ACHN (cell line): ENCODE results near the gene DGCR2.
"Not testable (repeated sequence)": the region's sequence is repeated elsewhere in the genome, so short reads cannot be mapped to it uniquely, and the experiment has no call there.

Source experiments
- DNase-seq: peaks from one replicate; pipeline ENCODE4 v3.0.0-alpha.2; 2015
- in situ Hi-C: cut with HindIII; loops from 2 replicates; pipeline ENCODE4 v1.10.0; 2017; ENCODE audit warnings: low sequenced_read_pairs, low pct_ligation_motif_present, low pct_unique_long_range_greater_than_20kb

The DGCR2 gene

DNA sequence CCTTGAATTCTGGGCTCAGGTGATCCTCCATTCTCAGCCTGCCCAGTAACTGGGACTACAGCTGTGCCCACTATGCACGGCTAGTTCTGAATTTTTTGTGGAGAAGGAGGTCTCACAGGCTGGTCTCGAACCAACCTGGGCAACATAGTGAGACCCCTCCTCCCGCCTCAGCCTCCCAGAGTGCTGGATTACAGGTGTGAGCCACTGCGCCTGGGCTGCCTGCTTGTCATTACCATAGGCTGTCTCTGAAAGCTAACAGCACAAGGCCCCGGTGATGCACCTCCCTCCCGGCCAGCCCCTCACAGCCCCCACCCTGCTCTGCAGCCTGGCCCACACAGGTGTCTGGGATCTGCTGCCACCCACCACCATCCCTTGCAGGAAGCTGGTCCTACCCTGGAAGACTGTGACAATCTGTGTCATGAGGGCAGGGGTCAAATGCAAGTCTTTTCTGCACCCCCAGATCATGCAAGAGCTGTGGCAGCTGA, 82.4 kb downstream of the DGCR2 start:
- in situ Hi-C loops, result no loop called here
- no peak for DNase-seq

DNA sequence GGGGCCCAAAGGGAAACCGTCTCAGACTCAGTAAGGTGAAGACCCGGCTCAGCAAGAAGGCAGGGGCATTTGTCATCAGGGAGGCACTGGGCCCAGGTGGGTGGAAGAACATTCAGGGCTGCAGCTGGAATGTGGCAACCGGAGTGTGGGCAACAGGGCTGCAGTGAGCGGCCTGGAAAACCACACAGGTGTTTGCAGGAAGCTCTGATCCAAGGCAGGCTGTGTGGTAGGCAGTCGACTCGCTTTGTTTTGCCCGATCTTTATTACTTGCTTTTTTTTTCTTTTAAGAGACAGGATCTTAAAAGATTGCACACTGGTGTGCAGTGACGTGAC, 82.8 kb downstream of the DGCR2 start:
- in situ Hi-C loops, result no loop called here
- DNase-seq, result no peak

DNA sequence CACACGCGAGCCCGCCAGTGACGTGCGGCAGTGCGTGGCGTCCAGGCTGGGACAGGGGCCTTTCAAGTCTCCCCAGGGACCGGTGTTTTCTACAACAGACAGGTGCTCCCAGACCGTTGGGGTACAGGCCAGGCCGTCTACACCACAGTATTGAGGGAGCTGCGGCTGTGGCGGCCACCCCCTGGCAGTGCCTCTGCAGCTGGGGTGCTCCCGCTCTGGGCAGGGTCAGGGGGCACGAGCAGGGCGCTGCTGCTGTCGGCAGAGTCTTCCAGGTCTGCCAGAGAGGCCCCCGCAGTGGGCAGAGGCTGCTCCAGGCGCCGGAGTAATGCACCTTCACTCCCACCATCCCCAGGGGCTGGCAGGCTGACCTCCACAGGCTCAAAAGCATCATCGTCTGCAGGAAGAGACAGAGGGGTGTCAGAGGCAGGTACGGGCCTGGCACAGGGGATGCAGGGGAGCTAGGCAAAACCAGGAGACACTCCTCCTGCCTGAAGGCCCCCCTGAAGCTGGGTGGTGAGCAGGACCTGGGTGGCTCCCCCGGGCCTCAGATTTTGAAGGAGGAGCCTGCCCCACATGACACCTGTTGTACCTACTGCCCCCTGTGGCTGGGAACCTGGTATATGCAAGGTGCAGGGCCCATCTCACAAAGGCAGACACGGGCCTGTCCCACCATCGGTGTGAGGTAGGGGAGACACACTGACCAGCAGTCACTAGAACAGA, 83.3 kb downstream of the DGCR2 start:
- in situ Hi-C loops, result no loop called here
- DNase-seq, result no peak

DNA sequence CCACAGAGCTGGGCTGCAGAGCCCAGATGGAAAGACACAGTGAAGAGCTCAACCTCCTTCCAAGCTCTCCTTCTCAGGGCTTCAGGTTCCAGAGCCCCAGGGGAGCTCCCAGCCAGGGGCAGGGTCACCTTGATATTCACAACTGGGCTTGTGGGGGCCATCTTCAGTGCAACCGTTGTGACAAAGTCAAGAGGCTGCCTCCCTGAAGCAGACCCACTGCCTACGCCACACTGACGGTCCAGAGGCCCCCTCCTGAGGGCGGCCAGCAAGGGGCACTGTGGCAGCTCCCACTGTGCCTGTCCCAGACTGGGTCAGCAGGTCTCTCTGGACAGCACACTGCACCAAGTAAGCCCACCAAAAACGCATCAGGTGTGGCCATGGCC, 84.1 kb downstream of the DGCR2 start:
- no peak for DNase-seq
- in situ Hi-C loops, result no loop called here

DNA sequence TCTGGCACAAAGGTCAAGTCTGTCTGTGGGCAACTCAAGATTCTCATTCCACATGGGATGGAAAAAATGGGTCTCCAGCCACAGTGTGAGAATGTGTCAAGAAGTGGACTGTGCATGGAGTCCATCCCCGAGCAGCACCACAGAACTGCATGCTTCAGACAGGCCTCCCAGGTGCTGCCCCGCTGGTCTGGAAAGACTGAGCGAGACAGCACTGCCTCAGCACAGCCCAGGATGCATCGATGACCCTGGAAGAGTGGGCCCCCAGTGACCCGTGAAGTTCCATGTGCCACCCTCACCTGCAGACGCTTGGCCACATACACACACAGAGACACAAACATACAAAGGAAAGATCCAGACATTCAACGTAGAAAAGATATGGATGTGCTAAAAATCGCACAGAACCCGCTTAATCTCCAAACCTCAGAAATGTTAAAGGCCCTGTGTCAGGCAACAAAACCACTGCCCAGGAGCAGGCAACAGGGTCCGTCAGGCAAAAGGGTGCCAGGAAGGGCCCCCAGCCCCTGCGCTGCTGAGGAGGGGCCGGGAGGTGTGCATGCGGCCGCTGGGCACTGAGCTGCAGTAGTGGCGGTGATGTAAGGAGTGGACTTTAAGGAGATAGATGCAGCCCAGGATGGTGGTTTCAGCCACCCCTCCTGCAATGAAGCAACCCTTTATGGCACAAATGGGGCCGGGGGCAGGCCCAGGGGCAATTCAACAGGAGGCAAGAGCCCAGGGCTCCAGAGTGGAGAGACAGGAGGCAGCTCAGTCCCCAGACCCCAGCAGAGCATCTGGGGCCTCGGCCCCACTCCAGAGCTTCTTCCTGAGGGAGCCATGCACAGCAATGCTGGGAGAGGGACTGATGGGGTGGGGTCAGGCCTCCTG, 84.7 kb downstream of the DGCR2 start:
- no peak for DNase-seq
- in situ Hi-C loops, result no loop called here

DNA sequence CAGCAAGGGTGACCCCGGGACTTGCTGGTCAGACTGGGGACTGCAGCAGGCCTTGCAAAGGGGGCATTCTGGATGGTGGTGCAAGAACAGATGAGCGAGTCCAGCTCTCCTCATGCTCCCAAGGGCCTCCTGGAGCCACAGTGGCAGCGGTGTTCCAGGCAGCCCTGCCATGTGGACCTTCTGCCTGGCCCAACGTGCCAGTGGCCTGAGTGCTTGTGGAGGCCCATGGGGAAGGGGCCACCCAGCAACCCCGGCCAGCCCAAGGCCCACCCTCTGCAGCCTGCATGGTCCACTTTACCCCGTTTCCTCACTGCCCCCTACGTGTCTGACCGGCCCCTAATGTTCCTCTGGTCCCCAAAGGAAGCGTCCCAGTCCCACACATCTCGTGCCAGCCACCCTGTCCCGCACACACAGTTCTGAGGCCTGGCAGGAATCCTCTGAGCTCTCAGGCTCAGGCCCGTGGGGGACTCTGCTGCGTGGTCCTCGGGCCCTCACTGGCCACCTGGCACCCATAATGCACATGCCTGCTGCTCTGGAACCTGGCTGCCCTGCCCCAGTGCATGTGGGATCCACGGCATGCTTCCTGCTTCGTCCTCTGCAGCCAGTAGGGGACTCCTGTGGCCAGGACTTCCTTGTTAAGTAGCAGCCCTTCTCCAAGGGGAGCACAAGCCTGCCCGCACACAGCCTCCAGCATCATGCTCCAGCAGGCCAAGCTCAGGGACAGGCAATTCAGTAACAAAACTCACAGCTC, 85.5 kb downstream of the DGCR2 start:
- in situ Hi-C loops, result no loop called here
- no peak for DNase-seq

DNA sequence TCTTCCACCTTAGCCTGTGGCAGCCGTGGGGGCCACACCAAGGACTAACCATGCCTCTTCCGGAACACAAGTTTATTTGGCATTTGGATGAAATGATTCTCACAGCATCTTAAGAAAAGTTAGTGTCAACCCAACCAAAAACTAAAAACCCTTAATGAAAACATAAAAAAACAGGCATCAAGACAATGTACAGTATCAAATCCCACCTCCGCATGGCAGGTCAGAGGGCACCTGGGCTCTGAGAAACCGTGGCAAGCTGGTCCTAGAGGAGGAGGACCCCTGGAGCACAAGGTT, 86.0 kb downstream of the DGCR2 start:
- no peak for DNase-seq
- in situ Hi-C loops, result no loop called here

DNA sequence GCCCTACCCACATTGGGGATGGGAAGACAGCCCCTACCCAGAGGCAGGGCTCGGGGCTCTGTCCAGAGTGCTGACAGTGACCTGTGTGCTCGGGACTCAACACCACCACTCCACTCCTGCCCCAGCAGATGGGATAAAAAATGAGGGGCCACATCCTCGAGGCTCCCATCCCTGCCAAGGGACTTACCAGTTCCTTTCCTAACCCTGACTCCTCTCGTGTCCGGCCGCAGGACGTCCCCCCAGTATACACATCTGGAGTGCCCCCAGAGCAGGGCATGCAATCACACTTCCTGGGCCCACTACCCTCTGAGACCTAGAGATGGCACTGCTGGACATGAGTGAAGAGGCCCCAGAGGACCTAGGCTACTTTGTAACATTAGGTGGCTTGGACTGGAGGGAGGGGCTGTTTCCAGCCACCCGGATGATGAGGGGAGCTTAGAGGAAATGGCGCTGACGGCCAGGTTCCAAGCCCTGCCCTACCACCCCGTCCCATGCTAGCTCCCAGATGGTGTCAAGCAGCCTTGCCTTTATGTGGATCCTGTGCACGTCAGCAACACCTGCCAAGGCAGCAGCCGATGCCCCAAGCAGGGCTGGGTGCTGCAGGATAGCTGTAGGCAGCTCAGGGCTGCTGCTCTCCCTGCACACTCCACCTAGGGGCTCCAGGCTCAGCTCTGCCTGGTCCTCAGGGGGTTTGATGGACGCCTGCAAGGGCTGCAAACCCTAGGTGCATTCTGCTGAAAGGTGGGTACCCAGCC, 86.6 kb downstream of the DGCR2 start:
- DNase-seq, result peak; percentile 21
- in situ Hi-C loops, result no loop called here

DNA sequence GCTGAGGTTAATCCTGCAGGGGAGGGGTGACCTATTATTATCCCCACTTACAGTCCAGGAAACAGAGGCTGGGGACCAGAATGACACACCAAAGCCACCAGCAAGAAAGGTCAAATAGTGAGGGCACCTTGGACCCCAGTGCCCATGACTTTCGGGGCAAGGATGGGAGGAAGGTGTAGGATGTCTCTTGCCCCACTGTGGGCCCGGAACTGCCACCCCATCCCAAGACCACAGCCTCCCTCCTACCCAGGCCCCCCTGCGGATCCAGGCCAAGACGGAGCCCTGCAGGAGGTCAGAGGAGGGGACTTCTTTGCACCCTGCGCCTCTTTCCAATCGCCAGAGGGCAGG, 87.1 kb downstream of the DGCR2 start:
- in situ Hi-C loops, DNase-seq: not testable (repeated sequence)

DNA sequence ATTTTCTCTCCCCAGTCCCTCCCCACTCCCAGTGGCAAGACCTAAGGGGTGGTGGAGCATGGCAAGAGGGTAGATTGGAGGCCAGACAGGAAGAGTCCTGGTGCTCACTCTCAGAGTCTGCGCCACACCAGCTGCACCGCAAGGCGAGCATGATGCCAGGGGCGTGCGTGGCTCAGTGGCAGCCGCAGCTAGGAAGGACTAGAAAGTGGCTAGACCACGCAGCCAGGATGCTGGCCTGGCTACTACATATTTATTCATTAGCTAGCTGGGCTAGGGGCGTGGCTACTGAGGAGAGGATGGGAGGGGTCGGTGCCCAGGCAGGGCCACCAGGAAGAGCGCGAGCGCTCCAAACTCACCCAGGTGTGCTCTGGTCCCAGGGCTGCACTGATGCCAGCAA, 87.5 kb downstream of the DGCR2 start:
- DNase-seq, in situ Hi-C loops: not testable (repeated sequence)

DNA sequence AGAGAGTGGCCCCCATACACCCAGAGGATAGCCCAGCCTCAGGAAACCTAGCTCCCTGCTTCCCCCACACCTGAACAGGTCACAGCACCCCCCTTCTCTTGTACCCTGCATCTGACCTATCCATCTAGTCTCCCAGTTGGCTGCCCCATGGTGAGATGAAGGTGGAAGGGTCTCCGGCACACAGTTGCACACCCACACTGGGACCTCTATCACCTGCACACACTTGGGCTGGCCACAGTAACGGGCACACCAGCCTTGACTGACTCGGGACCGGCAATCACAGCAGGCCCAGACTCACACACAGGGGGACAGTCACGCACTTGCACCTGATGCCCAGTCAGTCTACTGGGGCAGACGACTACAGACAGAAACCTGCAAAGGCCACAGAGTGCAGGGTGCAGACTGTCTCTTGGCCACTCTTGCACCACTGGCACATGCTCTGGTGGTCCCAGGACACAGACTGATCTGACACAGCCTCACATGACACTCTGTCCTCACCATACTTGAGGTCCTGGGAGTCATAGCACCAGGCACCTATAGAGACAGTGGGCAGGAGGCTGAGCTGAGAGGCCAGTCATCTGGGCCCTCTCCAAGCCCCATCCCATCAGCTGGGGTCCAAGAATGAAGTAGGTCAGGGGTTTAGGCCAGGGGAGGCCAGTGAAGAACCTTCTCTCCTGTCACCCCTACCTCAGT, 88.0 kb downstream of the DGCR2 start:
- in situ Hi-C loops, result not testable (repeated sequence)

DNA sequence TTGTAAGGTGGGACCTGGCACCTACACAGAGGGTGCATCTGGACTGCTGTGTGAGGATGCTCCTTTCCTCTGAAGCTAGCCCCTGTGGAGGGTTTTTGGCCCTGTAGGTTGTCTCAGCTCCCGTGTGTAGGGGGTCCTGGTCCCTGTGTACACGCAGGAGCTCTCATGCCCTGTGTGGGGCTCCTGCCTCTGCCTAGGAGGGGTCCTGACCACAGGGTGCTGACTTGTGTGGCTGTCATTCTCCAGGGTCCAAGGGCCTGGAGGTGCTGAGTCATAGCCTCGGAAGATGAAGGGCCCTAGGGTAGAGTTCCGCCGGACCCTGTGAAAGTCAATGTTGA, 88.7 kb downstream of the DGCR2 start:
- in situ Hi-C loops, result not testable (repeated sequence)

More for the DNA sequence above, 88.0 kb downstream of the DGCR2 start:
- not testable (repeated sequence) for DNase-seq

DNA sequence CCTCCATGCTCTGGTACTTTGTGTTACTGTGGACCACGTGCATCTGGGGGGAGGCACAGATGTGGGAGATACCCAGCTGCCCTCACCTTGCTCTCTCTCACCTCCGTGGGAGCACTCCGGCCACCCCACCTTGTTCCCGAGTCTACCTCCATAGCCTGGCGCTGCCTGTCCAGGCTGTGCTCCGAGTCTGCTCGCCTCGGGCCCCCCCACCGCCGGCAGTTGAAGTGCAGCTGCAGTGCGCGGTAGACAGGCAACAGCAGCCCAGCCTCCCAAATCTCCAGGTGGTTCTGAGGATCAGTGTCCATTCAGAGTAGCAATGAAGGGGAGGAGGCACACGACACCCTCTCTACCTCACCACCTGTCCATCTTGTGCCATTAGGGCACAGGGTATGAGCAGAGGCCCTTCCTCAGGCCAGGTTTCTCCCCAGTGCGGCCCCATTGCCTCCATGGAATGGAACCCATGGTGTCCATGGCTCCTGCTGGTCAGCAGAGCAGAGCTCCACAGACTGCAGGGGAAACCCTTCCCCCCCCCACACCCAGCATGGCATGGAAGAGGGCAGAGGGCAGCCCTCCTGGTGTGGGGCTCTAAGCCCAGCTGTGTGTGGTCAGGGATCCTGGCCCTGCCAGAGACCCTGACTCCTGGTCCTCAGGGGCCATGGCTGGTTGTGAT, 89.2 kb downstream of the DGCR2 start:
- DNase-seq, in situ Hi-C loops: not testable (repeated sequence)

More for the DNA sequence above, 88.7 kb downstream of the DGCR2 start:
- not testable (repeated sequence) for DNase-seq

DNA sequence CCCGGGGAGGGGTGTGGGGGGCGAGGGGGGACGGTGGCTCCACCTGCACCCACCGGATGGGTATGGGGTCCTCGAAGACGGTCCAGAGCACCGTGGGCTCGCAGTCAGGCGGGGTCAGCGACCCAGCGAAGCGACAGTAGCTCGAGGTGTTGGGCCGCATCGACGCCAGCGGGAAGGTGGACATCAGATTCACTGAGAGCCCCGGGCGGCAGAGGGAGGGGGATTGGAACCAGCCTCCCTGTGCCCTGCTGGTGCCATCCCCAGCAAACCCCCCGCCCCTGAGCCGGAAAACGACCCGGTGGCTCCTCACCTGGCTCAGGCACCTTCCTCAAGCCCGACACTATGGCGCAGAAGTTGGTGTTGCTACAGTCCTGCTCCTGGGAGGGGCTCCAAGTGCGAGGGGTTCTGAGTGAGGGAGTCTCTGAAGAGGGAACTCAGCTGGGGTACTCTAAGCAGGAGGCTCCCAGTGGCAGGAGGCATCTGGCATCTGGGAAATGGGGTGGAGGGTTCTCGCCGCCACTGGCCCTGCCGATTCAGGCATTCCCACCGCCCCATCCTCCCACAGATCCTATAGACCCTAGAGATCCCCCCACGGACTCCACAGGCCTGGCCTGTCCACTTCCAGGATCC, 89.9 kb downstream of the DGCR2 start:
- in situ Hi-C loops, result not testable (repeated sequence)

DNA sequence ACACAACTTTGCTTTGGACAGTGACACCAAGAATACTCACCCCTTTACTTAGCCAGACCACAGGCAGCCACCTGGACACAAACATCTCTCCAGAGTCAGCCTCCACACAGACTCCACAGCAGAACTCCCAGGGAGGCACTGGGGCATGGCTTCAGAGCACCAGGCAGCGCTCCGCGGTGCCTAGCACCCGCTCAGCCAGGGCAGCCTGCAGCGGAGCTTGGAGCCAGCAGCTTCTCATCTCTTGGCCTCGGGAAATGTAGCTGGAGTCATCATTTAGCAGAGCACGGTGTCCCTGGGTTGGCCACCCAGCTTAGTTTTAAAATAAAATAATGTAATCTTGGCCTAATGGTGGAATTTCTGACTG, 91.3 kb downstream of the DGCR2 start:
- in situ Hi-C loops, DNase-seq: not testable (repeated sequence)

More for the DNA sequence above, 89.9 kb downstream of the DGCR2 start:
- DNase-seq, result not testable (repeated sequence)

DNA sequence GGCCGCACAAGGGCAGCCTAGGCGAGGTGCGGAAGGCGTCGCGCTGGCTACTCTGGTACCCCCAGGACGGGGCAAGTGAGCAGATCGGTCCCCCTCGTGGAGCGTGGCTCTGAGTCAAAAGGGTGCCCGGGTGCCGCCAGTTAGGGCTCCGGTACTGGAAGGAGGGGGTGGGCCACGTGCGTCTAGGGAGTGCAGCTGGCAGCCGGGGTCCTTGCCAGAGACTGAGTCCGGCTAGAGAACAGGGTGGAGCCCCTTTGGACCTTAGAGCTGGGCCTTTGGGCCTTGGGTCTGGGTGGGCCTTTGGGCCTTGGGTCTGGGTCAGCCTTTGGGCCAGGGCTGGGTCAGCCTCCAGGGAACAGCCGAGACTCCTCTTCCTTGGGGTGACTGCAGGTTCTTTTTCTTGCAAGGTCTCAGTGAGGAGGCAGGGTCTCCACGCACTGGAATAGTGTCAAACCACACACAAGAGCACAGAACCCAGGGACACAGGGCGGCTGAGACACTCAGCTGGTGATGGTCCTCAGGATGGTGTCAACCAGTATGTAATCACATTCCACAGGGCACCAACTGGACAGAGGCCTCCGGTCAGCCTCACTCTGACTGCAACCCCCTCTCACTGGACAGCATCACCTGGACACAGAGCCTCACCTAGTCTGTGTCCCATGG, 91.9 kb downstream of the DGCR2 start:
- DNase-seq, in situ Hi-C loops: not testable (repeated sequence)
